HepG2 (cell line): ENCODE results near the gene RASA2. TPM values are rescaled to one million over a fixed set of nuclear protein-coding genes. Genes with fewer than 3 reads are reported as not detected.

Source experiments
- ARHGAP35 ChIP-seq: sonication (generic); formaldehyde crosslinking; IDR thresholded peaks from 2 replicates; pipeline ENCODE4 v1.9.0; 2022; ENCODE audit warnings: mild to moderate bottlenecking, inconsistent platforms, moderate library complexity, missing genetic modification reagents, borderline replicate concordance
- IKZF5 ChIP-seq: IDR thresholded peaks from 2 replicates; pipeline ENCODE4 v1.6.1; 2018; ENCODE audit warnings: missing genetic modification reagents, mild to moderate bottlenecking, missing compliant biosample characterization
- IRF2 ChIP-seq: IDR thresholded peaks from 2 replicates; pipeline ENCODE4 v1.6.1; 2018; ENCODE audit warnings: missing genetic modification reagents, missing compliant biosample characterization
- KDM3A ChIP-seq: IDR thresholded peaks from 2 replicates; pipeline ENCODE4 v1.6.1; 2018; ENCODE audit warnings: low read depth, missing compliant biosample characterization
- RNF2 ChIP-seq: fragments of 450-650 bp; conservative IDR thresholded peaks from 2 replicates; pipeline ENCODE4 v1.6.1; 2016; ENCODE audit warnings: low read depth
- SPEN ChIP-seq: sonication (generic); formaldehyde crosslinking; IDR thresholded peaks from 2 replicates; pipeline ENCODE4 v1.5.1; 2020; ENCODE audit warnings: low read depth, mild to moderate bottlenecking, missing genetic modification reagents
- TFAP4 ChIP-seq: sonication (generic); IDR thresholded peaks from 2 replicates; pipeline ENCODE4 v1.6.1; 2016; ENCODE audit warnings: low read depth, borderline replicate concordance
- ZBTB34 ChIP-seq: sonication (generic); formaldehyde crosslinking; IDR thresholded peaks from 2 replicates; pipeline ENCODE4 v1.8.0; 2022; ENCODE audit warnings: mild to moderate bottlenecking, missing genetic modification reagents
- ZBTB42 ChIP-seq: sonication (generic); formaldehyde crosslinking; IDR thresholded peaks from 2 replicates; pipeline ENCODE4 v1.5.0; 2020; ENCODE audit warnings: mild to moderate bottlenecking, missing genetic modification reagents
- ZNF280D ChIP-seq: sonication (generic); formaldehyde crosslinking; IDR thresholded peaks from 2 replicates; pipeline ENCODE4 v1.5.1; 2020; ENCODE audit warnings: mild to moderate bottlenecking, missing genetic modification reagents
- ZNF292 ChIP-seq: sonication (generic); formaldehyde crosslinking; IDR thresholded peaks from 2 replicates; pipeline ENCODE4 v1.8.1; 2022; ENCODE audit warnings: mild to moderate bottlenecking, low read depth, missing genetic modification reagents, borderline replicate concordance
- ZNF44 ChIP-seq: sonication (generic); formaldehyde crosslinking; IDR thresholded peaks from 2 replicates; pipeline ENCODE4 v1.5.1; 2020; ENCODE audit warnings: mild to moderate bottlenecking, missing genetic modification reagents
- ZNF446 ChIP-seq: sonication (generic); formaldehyde crosslinking; IDR thresholded peaks from 2 replicates; pipeline ENCODE4 v1.5.0; 2020; ENCODE audit warnings: mild to moderate bottlenecking, missing genetic modification reagents
- ZNF614 ChIP-seq: IDR thresholded peaks from 2 replicates; pipeline ENCODE4 v1.6.1; 2018; ENCODE audit warnings: missing biosample characterization, missing genetic modification reagents, inconsistent platforms, borderline replicate concordance
- ZNF75D ChIP-seq: sonication (generic); formaldehyde crosslinking; IDR thresholded peaks from 2 replicates; pipeline ENCODE4 v1.8.1; 2023; ENCODE audit warnings: missing genetic modification reagents, mild to moderate bottlenecking, borderline replicate concordance
- polyA plus RNA-seq, 8 experiments: library from polyadenylated mRNA; depleted of rRNA in 3 of 8; stranded (reverse) in 7 of 8; unstranded in 1 of 8; fragments of >200 nt; fragmentation: Illumina TruSeq in 4 of 8; extraction: Trizol in 4 of 8; gene quantifications; 2 replicates each; pipeline versions ENCODE4 v1.2.1 to v1.2.3, GENCODE V29; 2011 to 2016; ENCODE audit warnings: low read depth in 4 of 8, missing spikeins in 1 of 8, mixed read lengths in 1 of 8; ENCODE audit not compliant: insufficient read depth in 1 of 8
- total RNA-seq, 5 experiments: library from RNA; depleted of rRNA; stranded (reverse); fragments of >200 nt; fragmentation: Illumina TruSeq; extraction: Trizol; gene quantifications; 2 replicates each; pipeline ENCODE4 v1.2.3, GENCODE V29; 2016; ENCODE audit warnings: low read depth in 1 of 5
- TF ChIP-seq, protein P1 (sequence below): sonication (generic); formaldehyde crosslinking; conservative IDR thresholded peaks from 2 replicates; pipeline ENCODE4 v1.8.0; 2022; ENCODE audit warnings: mild to moderate bottlenecking, moderate library complexity, missing genetic modification reagents
- TF ChIP-seq, protein P2 (sequence below): sonication (generic); formaldehyde crosslinking; IDR thresholded peaks from 2 replicates; pipeline ENCODE4 v1.4.0; 2020; ENCODE audit warnings: missing genetic modification reagents

Gene RASA2
- total and polyA plus RNA-seq, 2 of the 13 experiments (the other 11 are each of a cell fraction or from before 2014, with no cell fraction given): 5.4 to 8.5 TPM

DNA sequence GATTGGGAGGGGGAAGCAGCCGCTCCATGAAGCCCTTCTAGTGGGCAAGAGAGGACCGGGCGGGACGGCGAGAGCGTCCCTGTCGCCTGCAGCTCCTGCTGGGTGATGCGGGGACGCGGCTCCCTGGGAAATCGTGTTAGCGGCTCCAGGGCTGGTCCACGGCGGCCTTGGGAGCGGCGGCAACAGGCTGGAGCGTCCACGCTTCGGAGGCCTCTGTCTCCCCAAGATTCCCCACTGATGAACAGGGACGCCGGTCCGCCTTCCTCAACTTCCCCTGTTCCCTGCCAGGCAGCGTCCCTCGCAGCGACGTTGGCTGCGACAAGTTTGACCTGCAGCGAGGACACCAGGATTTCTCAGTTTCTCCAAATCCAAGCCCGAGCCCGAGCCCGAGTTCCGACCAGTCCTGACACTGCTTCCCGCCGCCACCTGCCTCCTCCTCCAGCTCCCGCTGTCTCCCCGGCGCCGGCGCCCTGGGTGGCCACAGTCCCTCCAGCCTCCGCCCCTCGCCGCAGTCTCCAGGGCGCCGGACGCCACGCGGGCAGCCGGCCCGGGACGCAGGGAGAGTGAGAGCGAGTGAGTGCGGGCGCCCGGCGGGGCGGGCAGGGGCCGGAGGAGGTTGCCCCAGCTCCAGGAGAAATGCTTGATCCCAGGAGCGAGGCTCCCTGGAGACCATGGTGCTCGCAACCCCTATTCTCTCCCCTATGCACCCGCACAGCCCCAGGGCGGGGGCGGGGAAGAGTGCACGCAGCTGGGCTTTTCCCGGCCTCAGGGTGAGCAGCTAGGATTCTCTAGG lies 173.2 kb downstream of the RASA2 start (continued):
- no peak for TF ChIP-seq ZNF280D (CRISPR knock-in tag)
- 0 out of 2 replicates have a peak, but pooled peaks have one; percentile 57 for TF ChIP-seq RNF2
- 0 out of 2 replicates have a peak, but pooled peaks have one; percentile 30 for TF ChIP-seq ZBTB34 (CRISPR knock-in tag)
- TF ChIP-seq IKZF5 (CRISPR knock-in tag): no peak
- no peak for TF ChIP-seq ZNF614 (CRISPR knock-in tag)
- TF ChIP-seq ZBTB42 (CRISPR knock-in tag): no peak
- TF ChIP-seq ZNF292 (CRISPR knock-in tag): peak; percentile 58
- no peak for TF ChIP-seq IRF2 (CRISPR knock-in tag)
- TF ChIP-seq ZNF75D (CRISPR knock-in tag): no peak
- TF ChIP-seq, protein P1, sequence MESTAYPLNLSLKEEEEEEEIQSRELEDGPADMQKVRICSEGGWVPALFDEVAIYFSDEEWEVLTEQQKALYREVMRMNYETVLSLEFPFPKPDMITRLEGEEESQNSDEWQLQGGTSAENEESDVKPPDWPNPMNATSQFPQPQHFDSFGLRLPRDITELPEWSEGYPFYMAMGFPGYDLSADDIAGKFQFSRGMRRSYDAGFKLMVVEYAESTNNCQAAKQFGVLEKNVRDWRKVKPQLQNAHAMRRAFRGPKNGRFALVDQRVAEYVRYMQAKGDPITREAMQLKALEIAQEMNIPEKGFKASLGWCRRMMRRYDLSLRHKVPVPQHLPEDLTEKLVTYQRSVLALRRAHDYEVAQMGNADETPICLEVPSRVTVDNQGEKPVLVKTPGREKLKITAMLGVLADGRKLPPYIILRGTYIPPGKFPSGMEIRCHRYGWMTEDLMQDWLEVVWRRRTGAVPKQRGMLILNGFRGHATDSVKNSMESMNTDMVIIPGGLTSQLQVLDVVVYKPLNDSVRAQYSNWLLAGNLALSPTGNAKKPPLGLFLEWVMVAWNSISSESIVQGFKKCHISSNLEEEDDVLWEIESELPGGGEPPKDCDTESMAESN (CRISPR knock-in tag): 0 out of 2 replicates have a peak, but pooled peaks have one; percentile 20
- TF ChIP-seq ZNF44 (CRISPR knock-in tag): no peak
- TF ChIP-seq SPEN (CRISPR knock-in tag): no peak
- 0 out of 2 replicates have a peak, but pooled peaks have one; percentile 59 for TF ChIP-seq ZNF446 (CRISPR knock-in tag)
- no peak; the same call in 1 of the 2 replicates for TF ChIP-seq TFAP4
- peak; percentile 23; the same call in 1 of the 2 replicates for TF ChIP-seq KDM3A
- TF ChIP-seq ARHGAP35: peak; percentile 31; the same call in 1 of the 2 replicates
- TF ChIP-seq, protein P2, sequence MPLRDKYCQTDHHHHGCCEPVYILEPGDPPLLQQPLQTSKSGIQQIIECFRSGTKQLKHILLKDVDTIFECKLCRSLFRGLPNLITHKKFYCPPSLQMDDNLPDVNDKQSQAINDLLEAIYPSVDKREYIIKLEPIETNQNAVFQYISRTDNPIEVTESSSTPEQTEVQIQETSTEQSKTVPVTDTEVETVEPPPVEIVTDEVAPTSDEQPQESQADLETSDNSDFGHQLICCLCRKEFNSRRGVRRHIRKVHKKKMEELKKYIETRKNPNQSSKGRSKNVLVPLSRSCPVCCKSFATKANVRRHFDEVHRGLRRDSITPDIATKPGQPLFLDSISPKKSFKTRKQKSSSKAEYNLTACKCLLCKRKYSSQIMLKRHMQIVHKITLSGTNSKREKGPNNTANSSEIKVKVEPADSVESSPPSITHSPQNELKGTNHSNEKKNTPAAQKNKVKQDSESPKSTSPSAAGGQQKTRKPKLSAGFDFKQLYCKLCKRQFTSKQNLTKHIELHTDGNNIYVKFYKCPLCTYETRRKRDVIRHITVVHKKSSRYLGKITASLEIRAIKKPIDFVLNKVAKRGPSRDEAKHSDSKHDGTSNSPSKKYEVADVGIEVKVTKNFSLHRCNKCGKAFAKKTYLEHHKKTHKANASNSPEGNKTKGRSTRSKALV (CRISPR knock-in tag): peak; percentile 91
